ENCODE data around the gene HIVEP1. TPM values are rescaled to one million over a fixed set of nuclear protein-coding genes. Genes with fewer than 3 reads are reported as not detected.

Gene HIVEP1
- 4.2 and 5.6 TPM in 2 replicates for total RNA-seq (2012; rRNA removed)

DNA sequence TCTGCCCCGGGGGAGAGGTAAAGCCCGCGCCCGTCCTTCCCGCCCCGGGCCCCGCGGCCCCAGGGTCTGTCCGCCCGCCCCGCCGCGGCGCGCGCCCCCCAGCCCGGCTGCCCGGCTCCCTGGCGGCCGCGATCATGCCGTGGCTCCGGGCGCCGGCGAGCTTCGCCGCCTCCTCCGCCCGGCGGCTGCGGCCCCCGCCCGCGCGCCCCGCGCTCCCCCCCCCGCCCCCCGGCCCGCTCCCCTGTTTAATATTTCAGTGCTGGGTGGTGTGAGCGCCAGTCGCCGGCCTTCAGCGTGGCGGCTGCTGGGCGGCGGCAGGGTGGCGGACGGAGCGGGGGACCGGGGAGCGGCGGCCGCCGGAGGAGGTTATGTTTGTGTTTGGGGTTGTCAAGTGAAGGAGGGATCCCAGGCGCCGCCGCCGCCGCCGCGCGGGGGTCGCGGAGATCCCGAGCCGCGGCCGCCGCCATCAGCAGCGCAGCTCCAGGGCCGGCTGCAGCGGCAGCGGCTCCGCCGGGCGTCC lies at the start of gene HIVEP1:
HIVEP1 (plus strand) TSS at position 275 of the 520 bp plus-strand sequence. CDS start 3,317 bp downstream, outside the sequence.
- H3K9me3 ChIP-seq (replicated peaks; ENCODE audit: low read length), result peaks cover 5% of the 10 kb centered on the region
- H3K4me2 ChIP-seq (ENCODE audit: low read length), result peak within 1 kb of the TSS; percentile 79
- peak within 1 kb of the TSS; percentile 76 for H3K4me3 ChIP-seq (ENCODE audit: low read length)
- H3K4me1 ChIP-seq (ENCODE audit: control insufficient read depth, insufficient read depth, low read length), result peaks cover 30% of the 10 kb centered on the region
- H3K27me3 ChIP-seq (ENCODE audit: control insufficient read depth, insufficient read depth, low read length), result no peaks in the 10 kb centered on the region
- H3K9ac ChIP-seq (ENCODE audit: low read depth, low read length), result peak within 1 kb of the TSS; percentile 92
- peaks cover 16% of the 10 kb centered on the region for H3K36me3 ChIP-seq (ENCODE audit: insufficient read depth, low read length)

- Histone ChIP-seq H3K9me3 (replicated peaks; ENCODE audit: low read length) (no peaks in the 10 kb centered on the region), H3K4me3 (ENCODE audit: low read length) (no peak overlapping the region), H3K36me3 (ENCODE audit: insufficient read depth, low read length) (no peaks in the 10 kb centered on the region), H3K4me1 (ENCODE audit: control insufficient read depth, insufficient read depth, low read length) (peaks cover 3% of the 10 kb centered on the region), H3K9ac (ENCODE audit: low read depth, low read length) (no peak overlapping the region), H3K27me3 (ENCODE audit: control insufficient read depth, insufficient read depth, low read length) (no peaks in the 10 kb centered on the region), H3K4me2 (ENCODE audit: low read length) (no peak overlapping the region)
Observed at GRCh38 chr6:11963756-11964500, 48.2 kb upstream of the HIVEP1 start.

DNA sequence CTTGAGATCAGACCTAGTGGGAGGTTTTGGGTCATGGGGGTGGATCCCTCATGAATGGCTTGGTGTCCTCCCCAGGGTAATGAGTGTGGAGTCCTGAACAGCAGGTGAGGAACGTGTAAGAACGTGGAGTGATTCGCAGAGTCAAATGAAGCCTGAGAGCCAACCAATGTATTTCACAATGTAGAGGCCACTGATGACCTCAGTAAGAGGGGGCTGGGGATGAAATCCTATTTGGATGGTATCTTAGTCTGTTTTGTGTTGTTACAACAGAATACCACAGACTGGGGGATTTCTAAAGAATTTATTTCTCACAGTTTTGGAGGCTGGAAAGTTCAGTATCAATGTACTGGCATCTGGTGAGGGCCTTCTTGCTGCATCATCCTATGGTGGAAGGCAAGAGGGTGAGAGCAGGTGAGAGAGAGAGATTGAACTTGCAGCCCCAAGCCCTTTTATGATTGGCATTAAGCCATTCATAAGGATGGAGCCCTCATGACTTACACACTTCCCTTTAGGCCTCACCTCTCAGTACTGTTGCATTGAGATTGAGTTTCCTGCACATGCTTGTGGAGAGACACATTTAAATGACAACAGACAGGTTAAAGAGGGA lies 47.3 kb upstream of the HIVEP1 start:
- Histone ChIP-seq H3K4me1 (ENCODE audit: control insufficient read depth, insufficient read depth, low read length) (peaks cover 3% of the 10 kb centered on the region), H3K36me3 (ENCODE audit: insufficient read depth, low read length) (no peaks in the 10 kb centered on the region), H3K4me3 (ENCODE audit: low read length) (no peak overlapping the region), H3K4me2 (ENCODE audit: low read length) (no peak overlapping the region), H3K27me3 (ENCODE audit: control insufficient read depth, insufficient read depth, low read length) (no peaks in the 10 kb centered on the region), H3K9me3 (replicated peaks; ENCODE audit: low read length) (no peaks in the 10 kb centered on the region), H3K9ac (ENCODE audit: low read depth, low read length) (no peak overlapping the region)

- no peak overlapping the region for H3K9ac ChIP-seq (ENCODE audit: low read depth, low read length)
- no peak overlapping the region for H3K4me2 ChIP-seq (ENCODE audit: low read length)
- H3K27me3 ChIP-seq (ENCODE audit: control insufficient read depth, insufficient read depth, low read length), result no peaks in the 10 kb centered on the region
- H3K4me1 ChIP-seq (ENCODE audit: control insufficient read depth, insufficient read depth, low read length), result peaks cover 3% of the 10 kb centered on the region
- H3K4me3 ChIP-seq (ENCODE audit: low read length), result no peak overlapping the region
- no peaks in the 10 kb centered on the region for H3K9me3 ChIP-seq (replicated peaks; ENCODE audit: low read length)
- H3K36me3 ChIP-seq (ENCODE audit: insufficient read depth, low read length), result no peaks in the 10 kb centered on the region
Observed at GRCh38 chr6:11965499-11965898, 46.6 kb upstream of the HIVEP1 start.

DNA sequence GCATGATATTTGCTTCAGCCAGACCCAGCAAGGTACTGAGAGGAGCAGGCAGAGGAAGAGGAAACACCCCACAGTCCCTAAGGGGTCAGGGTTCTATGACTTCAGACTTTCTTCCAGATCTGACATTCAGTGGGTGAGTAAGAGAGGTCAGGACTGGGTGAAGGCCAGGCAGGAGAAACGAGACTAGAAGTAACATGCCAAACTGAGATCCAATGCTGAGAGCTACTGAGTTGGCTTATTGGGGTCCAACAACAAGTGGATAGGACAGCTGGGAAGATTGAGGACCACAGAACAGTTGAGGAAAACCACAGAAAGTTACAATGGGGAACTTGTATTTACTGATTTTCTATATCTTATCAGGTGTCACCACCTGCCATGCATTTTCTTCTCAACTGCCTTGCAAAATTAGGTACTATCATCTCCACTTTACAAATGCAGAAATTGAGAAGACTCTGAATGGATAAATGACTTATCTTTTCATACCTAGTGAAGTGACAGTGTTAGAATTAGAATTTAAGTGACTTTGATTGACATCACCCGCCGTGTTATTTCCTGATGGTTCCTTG lies 43.8 kb upstream of the HIVEP1 start:
- Histone ChIP-seq H3K4me2 (ENCODE audit: low read length) (no peak overlapping the region), H3K9ac (ENCODE audit: low read depth, low read length) (no peak overlapping the region), H3K36me3 (ENCODE audit: insufficient read depth, low read length) (no peaks in the 10 kb centered on the region), H3K4me1 (ENCODE audit: control insufficient read depth, insufficient read depth, low read length) (peaks cover 13% of the 10 kb centered on the region), H3K9me3 (replicated peaks; ENCODE audit: low read length) (no peaks in the 10 kb centered on the region), H3K4me3 (ENCODE audit: low read length) (no peak overlapping the region), H3K27me3 (ENCODE audit: control insufficient read depth, insufficient read depth, low read length) (no peaks in the 10 kb centered on the region)

GRCh38 chr6:11969092-11969491 lies 43.0 kb upstream of the HIVEP1 start:
- Histone ChIP-seq H3K36me3 (ENCODE audit: insufficient read depth, low read length) (no peaks in the 10 kb centered on the region), H3K9me3 (replicated peaks; ENCODE audit: low read length) (no peaks in the 10 kb centered on the region), H3K4me1 (ENCODE audit: control insufficient read depth, insufficient read depth, low read length) (peaks cover 19% of the 10 kb centered on the region), H3K9ac (ENCODE audit: low read depth, low read length) (no peak overlapping the region), H3K4me2 (ENCODE audit: low read length) (no peak overlapping the region), H3K27me3 (ENCODE audit: control insufficient read depth, insufficient read depth, low read length) (no peaks in the 10 kb centered on the region), H3K4me3 (ENCODE audit: low read length) (no peak overlapping the region)

DNA sequence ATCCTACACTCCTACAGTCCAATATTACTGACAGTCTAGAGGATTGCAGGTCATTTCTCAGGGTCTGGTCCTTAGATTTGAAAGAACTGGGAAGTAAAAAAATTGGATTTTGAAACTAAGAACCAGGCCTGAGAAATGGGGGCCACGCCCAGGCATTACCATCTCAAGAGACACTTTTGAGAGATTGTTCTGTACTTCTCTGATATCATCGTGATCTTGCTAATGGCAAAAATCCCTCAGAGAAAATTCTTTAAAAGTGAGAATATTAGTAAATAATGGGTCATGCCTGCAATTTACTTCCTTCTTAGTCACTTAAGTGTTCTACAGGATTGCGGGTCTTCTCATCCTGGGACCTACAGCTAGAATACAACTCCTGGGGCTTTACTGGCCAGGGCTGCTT lies 42.0 kb upstream of the HIVEP1 start:
- Histone ChIP-seq H3K27me3 (ENCODE audit: control insufficient read depth, insufficient read depth, low read length) (no peaks in the 10 kb centered on the region), H3K4me2 (ENCODE audit: low read length) (no peak overlapping the region), H3K4me1 (ENCODE audit: control insufficient read depth, insufficient read depth, low read length) (peaks cover 24% of the 10 kb centered on the region)

DNA sequence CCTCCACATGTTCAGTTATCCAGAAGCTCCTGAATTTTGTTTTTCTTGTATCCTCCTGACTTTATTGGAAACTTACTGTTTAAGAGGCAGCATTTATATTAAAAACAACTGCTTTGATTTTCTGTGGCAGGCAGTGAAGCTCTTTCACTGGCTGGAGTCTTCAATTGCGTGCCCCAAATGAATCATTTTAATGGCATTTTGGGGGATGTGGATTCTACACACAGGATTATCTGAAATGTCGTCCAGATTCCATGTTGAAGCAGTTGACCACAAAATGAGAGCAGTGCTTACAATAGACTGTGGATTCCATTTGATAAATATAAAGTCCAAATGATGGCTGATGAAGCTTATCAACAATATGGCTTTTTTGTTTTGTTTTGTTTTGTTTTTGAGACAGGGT lies 41.0 kb upstream of the HIVEP1 start:
- H3K4me1 ChIP-seq (ENCODE audit: control insufficient read depth, insufficient read depth, low read length), result peaks cover 24% of the 10 kb centered on the region

More for the DNA sequence above, 42.0 kb upstream of the HIVEP1 start:
- H3K4me3 ChIP-seq (ENCODE audit: low read length), result no peak overlapping the region
- no peaks in the 10 kb centered on the region for H3K36me3 ChIP-seq (ENCODE audit: insufficient read depth, low read length)
- no peak overlapping the region for H3K9ac ChIP-seq (ENCODE audit: low read depth, low read length)
- no peaks in the 10 kb centered on the region for H3K9me3 ChIP-seq (replicated peaks; ENCODE audit: low read length)

GRCh38 chr6:11972270-11972669 lies 39.8 kb upstream of the HIVEP1 start:
- no peaks in the 10 kb centered on the region for H3K36me3 ChIP-seq (ENCODE audit: insufficient read depth, low read length)
- no peaks in the 10 kb centered on the region for H3K27me3 ChIP-seq (ENCODE audit: control insufficient read depth, insufficient read depth, low read length)
- H3K4me2 ChIP-seq (ENCODE audit: low read length), result no peak overlapping the region
- no peak overlapping the region for H3K4me3 ChIP-seq (ENCODE audit: low read length)
- peaks cover 24% of the 10 kb centered on the region for H3K4me1 ChIP-seq (ENCODE audit: control insufficient read depth, insufficient read depth, low read length)
- H3K9me3 ChIP-seq (replicated peaks; ENCODE audit: low read length), result no peaks in the 10 kb centered on the region
- no peak overlapping the region for H3K9ac ChIP-seq (ENCODE audit: low read depth, low read length)

More for the DNA sequence above, 41.0 kb upstream of the HIVEP1 start:
- H3K36me3 ChIP-seq (ENCODE audit: insufficient read depth, low read length), result no peaks in the 10 kb centered on the region
- H3K4me3 ChIP-seq (ENCODE audit: low read length), result no peak overlapping the region
- no peaks in the 10 kb centered on the region for H3K9me3 ChIP-seq (replicated peaks; ENCODE audit: low read length)
- H3K27me3 ChIP-seq (ENCODE audit: control insufficient read depth, insufficient read depth, low read length), result no peaks in the 10 kb centered on the region
- peak overlapping the region; percentile 39 for H3K9ac ChIP-seq (ENCODE audit: low read depth, low read length)
- peak overlapping the region; percentile 2 for H3K4me2 ChIP-seq (ENCODE audit: low read length)

- no peaks in the 10 kb centered on the region for H3K27me3 ChIP-seq (ENCODE audit: control insufficient read depth, insufficient read depth, low read length)
- no peak overlapping the region for H3K9ac ChIP-seq (ENCODE audit: low read depth, low read length)
- H3K4me1 ChIP-seq (ENCODE audit: control insufficient read depth, insufficient read depth, low read length), result peaks cover 24% of the 10 kb centered on the region
- no peaks in the 10 kb centered on the region for H3K9me3 ChIP-seq (replicated peaks; ENCODE audit: low read length)
- no peaks in the 10 kb centered on the region for H3K36me3 ChIP-seq (ENCODE audit: insufficient read depth, low read length)
- H3K4me2 ChIP-seq (ENCODE audit: low read length), result no peak overlapping the region
- H3K4me3 ChIP-seq (ENCODE audit: low read length), result no peak overlapping the region
Observed at GRCh38 chr6:11972806-11973205, 39.3 kb upstream of the HIVEP1 start.

GRCh38 chr6:11973238-11973637 lies 38.9 kb upstream of the HIVEP1 start:
- H3K9me3 ChIP-seq (replicated peaks; ENCODE audit: low read length), result no peaks in the 10 kb centered on the region
- no peak overlapping the region for H3K4me2 ChIP-seq (ENCODE audit: low read length)
- peaks cover 24% of the 10 kb centered on the region for H3K4me1 ChIP-seq (ENCODE audit: control insufficient read depth, insufficient read depth, low read length)
- H3K27me3 ChIP-seq (ENCODE audit: control insufficient read depth, insufficient read depth, low read length), result no peaks in the 10 kb centered on the region
- no peak overlapping the region for H3K9ac ChIP-seq (ENCODE audit: low read depth, low read length)
- H3K36me3 ChIP-seq (ENCODE audit: insufficient read depth, low read length), result no peaks in the 10 kb centered on the region
- H3K4me3 ChIP-seq (ENCODE audit: low read length), result no peak overlapping the region

All from skeletal muscle satellite cell (primary cell).